Adipose tissue (tissue), 3 donors: ENCODE measurements around the gene TNP2. TPM values are rescaled to one million over a fixed set of nuclear protein-coding genes. Genes with fewer than 3 reads are reported as not detected.

Experiments used
- H3K27ac ChIP-seq: one replicate; pipeline ENCODE4 v1.5.1; 2013; ENCODE audit warnings: low read depth, low read length
- WGBS, 3 donors: extraction: QIAGEN DNeasy Blood & Tissue Kit; methylation state at CpG; one replicate each; pipeline ENCODE4 v1.1.7; 2013; 5-methylcytosine and 5-hydroxymethylcytosine counted together
- polyA plus RNA-seq, 3 donors: library from polyadenylated mRNA; stranded (reverse); fragments of 200-250 nt; gene quantifications; one replicate each; pipeline ENCODE4 v1.2.3, GENCODE V29; 2013
- donor health status: healthy with polysubstance abuse.
- donor health status: Bipolar disorder and iron deficiency.
- donor health status: healthy.

TNP2 gene
- polyA plus RNA-seq, 3 donors, result not detected

DNA sequence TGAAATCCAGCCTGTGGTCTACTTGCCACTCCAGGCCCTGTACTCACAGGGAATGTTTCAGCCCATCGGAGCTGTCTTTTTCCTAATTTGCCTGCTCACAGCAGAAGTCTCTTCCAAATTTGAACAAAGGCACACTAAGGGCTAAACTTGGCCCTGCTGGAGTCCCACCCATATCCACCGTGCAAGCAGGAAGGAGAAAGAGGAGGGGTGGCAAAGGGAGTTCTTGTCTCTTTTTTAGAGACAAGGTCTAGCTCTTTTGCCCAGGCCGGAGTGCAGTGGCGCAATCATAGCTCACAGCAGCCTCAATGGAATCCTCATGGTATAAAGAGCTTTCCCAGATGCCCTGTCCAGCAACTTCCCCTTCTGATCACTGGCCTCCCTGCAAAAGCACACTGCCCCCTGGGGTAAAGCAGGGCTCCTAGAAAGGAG, 14.7 kb upstream of the TNP2 start:
- 52 to 82% (median 63%) methylated on average over 3 to 4 of the region's 4 CpGs for WGBS, 3 donors
- no peak overlapping the region for H3K27ac ChIP-seq

GRCh38 chr16:11280616-11281522, 11.7 kb upstream of the TNP2 start, which contains the start of gene PRM1:
PRM1 (minus strand) TSS chr16:11281330; CDS start chr16:11281238, 92 bp downstream.
- 83 to 89% (median 84%) methylated on average over 23 to 25 of the region's 25 CpGs for WGBS, 3 donors

GRCh38 chr16:11278681-11279628, 9.8 kb upstream of the TNP2 start:
- 77 to 88% (median 83%) methylated on average over 7 of the region's 7 CpGs for WGBS, 3 donors
- no peak overlapping the region for H3K27ac ChIP-seq

More at GRCh38 chr16:11280616-11281522, 11.7 kb upstream of the TNP2 start, which contains the start of gene PRM1:
- H3K27ac ChIP-seq, result no peak within 1 kb of the TSS

DNA sequence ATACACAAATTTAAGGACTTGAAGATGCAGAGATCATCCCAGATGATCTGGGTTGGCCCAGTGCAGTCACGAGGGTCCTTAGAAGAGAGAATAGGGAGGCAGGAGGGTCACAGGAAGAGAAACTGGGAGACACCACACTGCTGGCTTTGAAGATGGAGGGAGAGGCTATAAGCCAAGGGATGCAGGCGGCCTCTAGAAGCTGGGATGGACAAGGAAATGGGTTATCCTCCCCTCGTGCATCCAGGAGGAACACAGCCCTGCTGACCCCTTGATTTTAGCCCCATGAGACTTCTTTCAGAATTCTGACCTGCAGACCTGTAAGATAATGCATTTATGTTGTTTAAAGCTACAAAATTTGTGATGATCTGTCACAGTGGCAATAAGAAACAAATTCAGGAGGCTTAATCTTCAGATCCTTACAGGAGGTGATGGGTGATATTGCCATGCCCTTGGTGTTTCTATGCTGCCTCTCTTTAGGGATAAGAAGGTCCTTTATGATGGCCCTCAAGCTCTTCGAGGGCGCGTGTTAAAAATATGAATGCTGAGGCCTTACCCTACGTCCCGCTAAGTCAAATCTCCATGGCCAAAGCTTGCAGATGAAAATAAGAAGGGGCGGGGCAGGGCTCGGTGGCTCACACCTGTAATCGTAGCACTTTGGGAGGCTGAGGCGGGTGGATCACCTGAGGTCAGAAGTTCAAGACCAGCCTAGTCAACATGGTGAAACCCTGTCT, 8.6 kb upstream of the TNP2 start:
- H3K27ac ChIP-seq, result no peak overlapping the region
- WGBS, 3 donors, result 84 to 92% (median 91%) methylated on average over 12 of the region's 12 CpGs

DNA sequence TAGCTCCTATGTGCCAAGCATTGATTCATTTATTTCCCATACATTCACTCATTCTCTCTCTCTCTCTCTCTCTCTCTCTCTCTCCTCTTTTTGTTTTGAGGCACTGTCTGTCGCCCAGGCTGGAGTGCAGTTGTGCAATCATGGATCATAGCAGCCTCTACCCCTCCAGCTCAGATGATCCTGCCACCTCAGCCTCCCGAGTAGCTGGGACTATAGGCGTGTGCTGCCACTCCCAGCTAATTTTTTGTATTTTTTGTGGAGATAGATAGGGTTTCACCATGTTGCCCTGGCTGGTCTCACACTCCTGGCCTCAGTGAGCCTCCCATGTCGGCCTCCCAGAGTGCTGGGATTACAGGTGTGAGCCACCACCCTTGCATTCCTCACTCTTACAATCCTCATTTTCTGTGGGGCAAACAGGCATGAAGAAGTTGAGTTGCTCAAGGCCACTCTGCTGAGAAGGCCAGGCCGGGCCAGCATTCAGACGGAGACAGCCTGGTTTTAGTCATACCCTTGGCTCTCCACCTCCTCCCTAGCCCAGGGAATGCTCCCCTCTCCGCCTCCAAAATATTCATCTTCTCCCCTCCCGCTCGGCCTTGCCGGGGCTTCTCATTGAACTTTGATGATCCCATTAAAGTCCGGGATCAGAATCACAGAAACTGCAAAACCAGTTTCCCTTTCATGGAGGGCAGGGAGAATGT, 7.9 kb upstream of the TNP2 start:
- no peak overlapping the region for H3K27ac ChIP-seq
- 81 to 83% (median 82%) methylated on average over 11 of the region's 11 CpGs for WGBS, 3 donors

GRCh38 chr16:11276143-11276895, 7.2 kb upstream of the TNP2 start, which contains the start of gene PRM2:
PRM2 (minus strand) TSS chr16:11276480; CDS start chr16:11276370, 110 bp downstream.
- 91 to 94% (median 91%) methylated on average over 26 of the region's 26 CpGs for WGBS, 3 donors
- H3K27ac ChIP-seq, result no peak within 1 kb of the TSS

DNA sequence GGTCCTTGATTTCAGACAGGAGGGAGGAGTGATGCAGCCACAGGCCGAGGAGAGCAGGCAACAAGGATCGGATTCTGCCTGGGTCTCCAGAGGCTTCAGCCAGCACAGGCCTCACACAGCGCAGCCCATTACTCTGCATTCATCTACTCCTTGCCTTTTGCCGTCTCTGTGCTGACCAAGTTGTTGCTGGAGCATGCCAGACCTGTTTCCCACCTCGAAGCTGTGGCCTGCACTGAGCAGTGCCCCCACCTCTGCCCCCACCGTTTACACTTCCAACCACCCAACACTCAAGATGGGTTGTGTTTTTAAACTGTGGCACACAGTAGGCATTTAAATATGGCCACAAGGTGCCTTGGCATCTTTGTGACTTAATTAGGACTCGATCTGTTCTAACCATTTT, 5.8 kb upstream of the TNP2 start:
- 96 to 98% (median 96%) methylated on average over 7 of the region's 7 CpGs for WGBS, 3 donors

GRCh38 chr16:11273721-11274324, 4.7 kb upstream of the TNP2 start:
- 69 to 71% (median 70%) methylated on average over 3 of the region's 3 CpGs for WGBS, 3 donors
- H3K27ac ChIP-seq, result no peak overlapping the region

More for the DNA sequence above, 5.8 kb upstream of the TNP2 start:
- no peak overlapping the region for H3K27ac ChIP-seq

GRCh38 chr16:11272921-11273720, 4.0 kb upstream of the TNP2 start, which contains the start of gene PRM3:
PRM3 (minus strand) TSS chr16:11273629; CDS start chr16:11273595, 34 bp downstream.
- H3K27ac ChIP-seq, result no peak within 1 kb of the TSS
- WGBS, 3 donors, result 75 to 80% (median 80%) methylated on average over 30 of the region's 30 CpGs

GRCh38 chr16:11272484-11272883, 3.4 kb upstream of the TNP2 start:
- 79 to 83% (median 82%) methylated on average over 6 of the region's 6 CpGs for WGBS, 3 donors
- H3K27ac ChIP-seq, result no peak overlapping the region

DNA sequence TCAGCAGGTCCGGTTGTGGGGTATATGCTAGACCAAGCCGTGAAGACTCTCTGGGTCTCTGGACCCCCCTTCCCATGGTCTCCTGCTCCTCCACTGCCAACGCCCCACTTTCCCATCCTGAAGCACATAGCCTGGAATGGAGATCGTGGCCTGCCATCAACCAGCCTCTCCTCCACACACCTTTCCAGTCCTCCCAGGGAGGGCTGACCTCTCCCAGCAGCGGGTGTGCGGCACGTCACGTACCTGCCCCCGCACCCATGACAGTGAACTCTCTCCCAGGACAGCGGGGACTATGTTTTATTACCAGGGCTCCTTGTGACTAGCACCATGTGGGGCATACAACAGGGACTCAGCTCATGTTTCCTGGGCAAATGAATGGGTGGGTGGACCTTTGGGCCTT, 2.5 kb upstream of the TNP2 start:
- no peak overlapping the region for H3K27ac ChIP-seq
- WGBS, 3 donors, result 97 to 99% (median 99%) methylated on average over 10 of the region's 10 CpGs

DNA sequence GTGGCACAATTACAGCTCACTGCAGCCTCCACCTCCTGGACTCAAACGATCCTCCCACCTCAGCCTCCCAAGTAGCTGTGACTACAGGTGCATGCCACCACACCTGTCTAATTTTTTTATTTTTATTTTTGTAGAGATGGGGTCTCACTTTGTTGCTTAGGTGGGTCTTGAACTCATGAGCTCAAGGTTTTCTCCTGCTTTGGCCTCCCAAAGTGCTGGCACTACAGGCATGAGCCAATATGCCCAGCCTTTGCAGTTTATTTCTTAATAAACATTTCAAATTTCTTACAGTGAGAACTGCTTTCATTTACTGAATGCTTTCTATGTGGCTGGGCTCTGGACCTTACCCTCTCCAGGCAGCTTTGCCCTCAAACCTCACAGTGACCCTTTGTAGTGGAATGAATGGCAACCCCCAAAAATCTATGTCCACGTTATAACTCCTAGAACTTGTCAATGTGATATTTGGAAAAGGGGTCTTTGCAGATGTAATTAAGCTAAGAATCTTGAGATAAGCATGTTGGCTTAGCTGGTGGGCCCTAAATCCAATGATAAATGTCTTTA, 1.6 kb upstream of the TNP2 start:
- 85 to 93% (median 91%) methylated on average over 2 of the region's 2 CpGs for WGBS, 3 donors
- no peak overlapping the region for H3K27ac ChIP-seq

DNA sequence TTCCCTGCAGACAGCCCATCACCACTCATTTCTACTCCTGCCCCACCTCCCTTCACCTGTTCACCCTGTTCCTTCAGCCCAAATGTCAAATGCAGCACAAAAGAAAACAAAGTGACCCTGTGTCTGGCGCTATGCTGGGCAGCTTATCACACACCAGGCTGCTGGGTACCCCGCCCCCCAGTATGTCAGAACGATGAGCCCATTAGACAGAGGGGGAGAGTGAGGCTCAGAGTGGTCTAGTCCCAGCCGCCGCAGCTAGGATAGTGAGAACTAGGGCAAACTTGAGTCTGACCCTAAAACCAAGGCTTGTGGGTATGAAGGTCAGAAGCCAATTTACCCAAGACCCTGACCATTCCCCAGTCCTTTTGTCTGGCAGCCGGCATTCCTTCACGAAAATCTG, 4.0 kb downstream of the TNP2 start:
- no peak overlapping the region for H3K27ac ChIP-seq

DNA sequence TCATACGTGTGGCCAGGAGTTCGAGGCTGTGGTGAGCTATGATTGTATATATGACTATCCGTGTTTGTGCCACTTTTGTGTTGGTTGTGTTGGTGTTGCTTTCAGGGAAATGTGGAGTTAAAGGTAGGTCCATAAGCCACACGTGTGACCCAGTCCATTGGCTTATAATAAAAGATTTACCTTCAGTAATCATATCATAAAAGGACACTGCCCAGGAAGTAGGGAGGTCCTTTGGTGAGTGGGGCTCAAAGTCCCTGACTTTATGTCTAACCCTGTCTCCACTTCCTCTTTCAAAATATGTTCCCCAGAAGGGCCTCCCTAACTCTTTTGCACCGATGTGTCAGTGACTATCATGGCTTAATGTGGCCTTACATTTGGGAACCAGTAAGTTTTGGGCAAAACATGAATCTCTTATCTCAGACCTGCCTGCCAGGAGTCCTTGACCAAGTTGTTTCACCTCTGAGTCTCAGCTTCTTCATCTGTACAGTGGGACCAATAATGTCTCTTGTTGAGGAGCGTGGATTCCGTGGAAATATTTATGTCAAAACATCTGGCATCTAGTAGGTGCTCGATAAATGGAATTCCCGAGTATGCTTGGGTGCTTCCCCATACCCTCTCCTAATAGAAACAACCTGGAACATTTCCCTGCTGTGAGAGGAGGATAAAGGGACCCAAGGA, 4.8 kb downstream of the TNP2 start:
- WGBS, 3 donors, result 81 to 82% (median 81%) methylated on average over 9 of the region's 9 CpGs
- H3K27ac ChIP-seq, result no peak overlapping the region

More for the DNA sequence above, 4.0 kb downstream of the TNP2 start:
- 69 to 92% (median 89%) methylated on average over 7 of the region's 7 CpGs for WGBS, 3 donors

DNA sequence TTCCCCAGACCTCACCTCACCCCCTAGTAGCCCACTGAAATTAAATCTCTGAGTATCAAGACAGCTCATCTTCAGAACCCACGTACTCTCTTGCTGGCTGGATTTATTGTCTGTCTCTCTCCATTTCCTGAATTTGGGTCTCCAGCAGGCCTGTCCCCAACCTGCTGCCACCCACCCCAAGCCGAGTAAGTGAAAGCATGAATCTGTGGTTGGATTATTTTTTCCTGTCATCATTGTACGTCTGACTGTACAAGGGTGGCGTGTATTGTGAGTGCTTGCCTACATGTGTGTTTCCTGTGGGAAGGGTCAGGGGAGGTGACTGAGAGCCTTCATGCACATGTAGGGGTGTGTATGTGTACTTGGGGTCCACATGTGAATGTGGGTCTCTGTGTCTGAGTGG, 5.4 kb downstream of the TNP2 start:
- 46 to 64% (median 56%) methylated on average over 4 of the region's 4 CpGs for WGBS, 3 donors
- H3K27ac ChIP-seq, result no peak overlapping the region
